ENCODE measurements around the gene ZNF526.

- no peak for TF ChIP-seq CTCF (IDR thresholded peaks at IDR 0.05; ENCODE audit: insufficient read depth, low read length, poor library complexity, severe bottlenecking)
- TF ChIP-seq EZH2phosphoT487 (conservative IDR thresholded peaks at IDR 0.05; ENCODE audit: low read length): no peak
Measured at GRCh38 chr19:42193294-42193693, 26.8 kb upstream of the ZNF526 start.

All from SU-DHL-6 (cell line).